ENCODE results near the gene SZT2.

Gene SZT2

DNA sequence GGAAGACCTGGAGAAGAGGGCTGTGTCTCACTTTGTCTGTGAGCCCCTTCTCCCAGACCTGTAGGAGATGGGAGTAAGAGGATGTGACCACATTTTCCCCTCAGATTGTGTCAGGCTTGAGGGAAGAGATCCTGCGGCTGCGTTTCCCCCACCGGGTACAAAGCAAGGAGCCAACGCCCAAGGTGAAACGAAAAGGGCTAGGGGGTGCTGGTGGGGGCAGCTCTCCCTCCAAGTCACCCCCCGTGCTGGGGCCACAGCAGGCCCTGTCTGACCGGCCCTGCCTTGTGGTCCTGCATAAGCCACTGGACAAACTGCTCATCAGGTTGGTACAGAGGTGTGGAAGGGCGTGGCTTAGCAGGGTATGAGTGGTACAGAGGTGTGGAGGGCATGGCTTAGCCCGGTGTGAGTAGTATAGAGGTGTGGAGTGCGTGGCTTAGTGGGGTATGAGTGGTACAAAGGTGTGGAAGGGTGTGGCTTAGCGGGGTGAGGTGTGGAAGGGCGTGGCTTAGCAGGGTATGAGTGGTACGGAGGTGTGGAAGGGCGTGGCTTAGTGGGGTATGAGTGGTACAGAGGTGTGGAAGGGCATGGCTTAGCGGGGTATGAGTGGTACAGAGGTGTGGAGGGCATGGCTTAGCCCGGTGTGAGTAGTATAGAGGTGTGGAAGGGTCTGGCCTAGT, 33.4 kb downstream of the SZT2 start:
- no peak for DNase-seq (ENCODE audit: low read depth in 3 of 3, low spot score in 1 of 3)

DNA sequence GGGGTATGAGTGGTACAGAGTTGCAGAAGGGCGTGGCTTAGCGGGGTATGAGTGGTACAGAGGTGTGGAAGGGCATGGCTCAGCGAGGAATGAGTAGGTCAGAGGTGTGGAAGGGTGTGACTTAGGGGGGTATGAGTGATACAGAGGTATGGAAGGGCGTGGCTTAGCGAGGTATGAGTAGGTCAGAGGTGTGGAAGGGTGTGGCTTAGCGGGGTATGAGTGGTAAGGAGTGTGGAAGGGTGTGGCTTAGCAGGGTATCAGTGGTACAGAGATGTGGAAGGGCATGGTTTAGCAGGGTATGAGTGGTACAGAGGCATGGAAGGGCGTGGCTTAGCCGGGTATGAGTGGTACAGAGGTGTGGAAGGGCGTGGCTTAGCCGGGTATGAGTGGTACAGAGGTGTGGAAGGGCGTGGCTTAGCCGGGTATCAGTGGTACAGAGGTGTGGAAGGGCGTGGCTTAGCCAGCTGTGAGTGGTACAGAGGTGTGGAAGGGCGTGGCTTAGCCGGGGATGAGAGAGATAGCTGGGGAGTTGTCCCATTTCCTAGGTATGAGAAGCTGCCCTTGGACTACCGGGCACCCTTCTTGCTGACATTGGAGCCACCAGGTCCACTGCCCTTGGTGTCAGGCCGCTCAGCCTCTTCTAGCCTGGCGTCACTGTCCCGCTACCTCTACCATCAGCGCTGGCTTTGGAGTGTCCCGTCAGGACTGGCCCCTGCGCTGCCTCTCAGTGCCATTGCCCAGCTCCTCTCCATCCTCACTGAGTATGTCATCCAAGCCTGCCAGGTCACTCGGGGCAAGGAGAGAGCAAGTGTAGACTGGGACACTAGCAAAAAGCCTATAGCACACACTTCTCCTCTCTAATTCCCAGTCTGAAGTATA, 34.2 kb downstream of the SZT2 start:
- no peak for DNase-seq (ENCODE audit: low read depth in 3 of 3, low spot score in 1 of 3)

DNA sequence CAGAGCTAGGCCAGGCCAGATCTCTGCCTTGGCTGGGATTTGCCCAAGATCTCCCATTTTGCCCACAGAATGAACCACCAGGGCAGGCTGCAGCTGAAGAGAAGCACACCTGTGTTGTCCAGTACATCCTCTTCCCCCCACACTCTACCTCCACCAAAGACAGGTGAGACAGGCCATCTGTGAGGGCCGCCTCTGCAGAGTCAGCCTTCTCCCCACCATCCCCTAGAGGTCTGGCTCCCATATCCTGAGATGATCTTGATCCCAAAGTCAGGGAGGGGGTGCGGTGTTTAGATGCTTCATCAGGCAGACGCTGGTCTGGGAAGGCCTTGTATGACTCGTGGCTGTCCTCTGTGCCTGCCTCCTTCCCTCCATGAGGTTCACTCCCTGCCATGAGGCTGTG, 35.3 kb downstream of the SZT2 start:
- no peak for DNase-seq (ENCODE audit: low read depth in 3 of 3, low spot score in 1 of 3)

DNA sequence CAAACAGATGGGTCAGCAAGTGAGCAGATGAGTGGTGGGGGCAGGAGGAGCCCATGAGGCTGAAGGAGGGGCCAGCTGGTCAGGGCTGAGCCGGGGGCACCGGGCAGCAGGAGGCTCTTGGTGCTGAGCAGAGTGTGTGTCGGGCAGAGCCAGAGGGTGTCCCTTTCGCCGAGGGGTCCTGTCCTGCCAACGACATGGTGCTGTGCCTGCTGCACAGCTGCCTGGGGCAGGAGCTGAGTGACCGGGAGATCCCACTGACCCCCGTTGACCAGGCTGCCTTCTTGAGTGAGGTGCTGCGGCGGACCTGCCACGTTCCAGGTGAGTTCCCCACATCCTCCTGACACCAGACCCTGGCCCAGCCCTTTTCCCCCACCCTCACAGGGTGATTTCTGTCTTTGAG, 36.5 kb downstream of the SZT2 start:
- DNase-seq (ENCODE audit: low read depth in 3 of 3, low spot score in 1 of 3) = no peak

DNA sequence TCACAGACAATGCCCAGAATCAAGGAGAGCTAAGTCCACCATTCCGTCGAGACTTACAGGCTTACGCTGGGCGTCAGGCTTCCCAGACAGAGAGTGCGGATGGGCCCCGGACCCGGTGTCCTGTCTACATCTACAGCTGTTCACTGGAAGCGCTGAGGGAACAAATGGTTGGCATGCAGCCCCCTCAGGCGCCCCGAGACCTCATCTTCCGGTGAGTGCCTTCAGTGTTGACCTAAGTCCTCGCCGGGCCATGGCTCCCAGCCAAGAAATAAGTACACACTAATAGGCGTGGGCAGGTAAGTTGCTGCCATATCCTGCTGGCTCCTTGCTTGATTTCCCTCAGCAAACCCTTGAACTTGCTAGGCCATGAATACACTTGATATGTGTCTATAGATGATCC, 37.8 kb downstream of the SZT2 start:
- no peak for DNase-seq (ENCODE audit: low read depth in 3 of 3, low spot score in 1 of 3)

DNA sequence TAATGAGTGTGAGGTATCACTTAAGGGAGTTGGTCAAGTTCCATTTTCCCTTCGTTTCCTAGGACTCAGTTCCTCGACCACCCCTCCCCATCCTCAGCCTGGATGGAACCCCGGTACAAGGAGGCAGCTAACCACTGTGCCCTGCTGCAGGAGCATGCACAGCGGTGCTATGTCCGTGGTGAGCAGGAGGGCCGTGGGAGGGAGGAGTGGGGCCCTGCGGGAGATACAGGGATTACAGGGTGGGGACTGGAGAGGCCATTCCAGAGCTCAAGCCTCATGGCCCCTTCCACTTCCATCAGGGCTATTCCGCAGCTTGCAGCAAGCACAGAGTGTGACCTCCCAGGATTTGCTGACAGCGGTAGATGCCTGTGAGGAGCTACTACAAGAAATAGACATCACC, 38.2 kb downstream of the SZT2 start:
- DNase-seq (ENCODE audit: low read depth in 3 of 3, low spot score in 1 of 3) = no peak

DNA sequence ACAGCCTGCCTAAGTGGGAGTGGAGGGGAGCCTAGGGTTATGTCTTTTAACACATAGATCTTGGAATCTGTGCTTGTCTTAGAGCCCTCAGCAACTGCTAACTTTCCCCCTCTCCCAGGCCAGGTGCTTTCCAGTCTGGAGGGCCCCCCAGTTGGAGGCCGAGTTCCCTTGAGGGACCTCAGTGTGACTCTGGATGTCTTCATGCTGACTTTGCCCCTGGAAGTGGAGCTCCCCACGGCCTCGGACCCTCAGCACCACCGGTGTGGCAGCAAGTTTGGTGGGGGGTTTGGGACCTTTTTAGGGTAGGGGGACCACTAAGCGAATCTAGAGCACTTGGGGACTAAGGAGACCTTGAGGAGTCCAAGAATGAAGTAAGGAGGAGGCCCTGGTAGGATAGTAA, 41.1 kb downstream of the SZT2 start:
- no peak for DNase-seq (ENCODE audit: low read depth in 3 of 3, low spot score in 1 of 3)

DNA sequence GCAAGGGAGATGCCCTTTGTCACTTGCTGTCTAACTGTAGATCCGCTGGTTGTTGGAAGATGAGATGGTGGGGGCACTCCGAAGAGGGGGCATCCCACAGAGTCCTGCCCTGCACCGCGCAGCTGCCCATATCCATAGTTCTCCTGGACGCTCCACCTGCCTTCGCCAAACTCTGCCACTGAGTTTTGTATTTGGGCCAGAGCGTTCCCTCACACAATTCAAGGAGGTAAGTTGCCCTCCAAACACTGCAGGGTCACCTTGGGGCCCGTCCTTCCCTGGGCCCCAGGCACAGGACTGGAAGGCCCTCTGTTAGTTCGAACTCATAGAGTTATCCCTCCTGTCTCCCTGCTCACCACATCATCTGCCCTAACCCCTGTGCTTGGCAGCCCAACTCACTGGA, 42.0 kb downstream of the SZT2 start:
- no peak for DNase-seq (ENCODE audit: low read depth in 3 of 3, low spot score in 1 of 3)

DNA sequence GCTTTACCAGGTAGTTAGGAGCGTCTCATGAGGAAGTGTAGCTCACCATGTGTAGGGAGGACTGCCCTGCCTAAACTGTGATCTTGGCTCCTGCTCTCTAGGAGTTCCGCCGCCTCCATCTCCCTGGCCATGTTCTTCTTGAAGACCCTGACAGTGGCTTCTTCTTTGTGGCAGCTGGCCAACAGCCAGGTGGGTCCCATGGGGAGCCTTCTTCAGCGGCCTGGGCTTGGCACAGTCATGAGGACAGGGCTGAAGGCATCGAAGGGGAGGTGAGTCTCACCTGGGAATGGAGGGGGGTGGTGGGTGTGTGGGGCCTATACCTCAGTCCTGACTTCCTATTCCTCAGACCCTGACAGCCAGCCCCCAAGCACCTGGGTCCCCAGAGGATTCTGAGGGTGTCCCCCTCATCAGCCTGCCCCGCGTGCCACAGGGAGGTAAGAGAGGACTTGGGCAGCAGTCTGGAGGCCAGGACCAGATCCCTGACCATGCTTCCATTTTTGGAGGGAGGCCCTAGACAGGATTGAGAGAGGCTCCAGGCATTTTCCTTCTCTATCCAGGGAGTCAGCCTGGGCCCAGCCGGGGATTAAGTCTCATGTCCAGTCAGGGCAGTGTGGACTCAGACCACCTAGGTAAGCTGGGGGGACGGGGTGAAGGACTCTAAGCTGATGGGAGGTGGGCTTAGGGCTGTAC, 42.6 kb downstream of the SZT2 start:
- no peak for DNase-seq (ENCODE audit: low read depth in 3 of 3, low spot score in 1 of 3)

DNA sequence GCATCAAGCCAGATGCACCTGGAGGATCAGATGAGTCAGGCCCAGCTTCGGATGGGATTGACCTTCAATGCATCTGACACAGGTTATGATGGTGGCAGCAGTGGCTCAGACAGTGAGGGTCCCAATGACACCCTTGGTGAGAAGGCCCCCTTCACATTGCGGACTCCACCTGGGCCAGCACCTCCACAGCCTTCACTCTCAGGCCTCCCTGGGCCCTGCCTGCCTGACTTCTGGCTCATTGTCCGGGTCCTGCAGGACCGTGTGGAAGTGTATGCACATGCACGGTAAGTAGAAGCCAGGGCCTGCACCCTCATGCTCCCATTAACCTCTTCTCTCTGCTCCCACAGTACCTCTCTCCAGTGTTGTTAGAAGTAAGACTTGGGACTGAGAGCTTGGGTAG, 43.2 kb downstream of the SZT2 start:
- no peak for DNase-seq (ENCODE audit: low read depth in 3 of 3, low spot score in 1 of 3)

DNA sequence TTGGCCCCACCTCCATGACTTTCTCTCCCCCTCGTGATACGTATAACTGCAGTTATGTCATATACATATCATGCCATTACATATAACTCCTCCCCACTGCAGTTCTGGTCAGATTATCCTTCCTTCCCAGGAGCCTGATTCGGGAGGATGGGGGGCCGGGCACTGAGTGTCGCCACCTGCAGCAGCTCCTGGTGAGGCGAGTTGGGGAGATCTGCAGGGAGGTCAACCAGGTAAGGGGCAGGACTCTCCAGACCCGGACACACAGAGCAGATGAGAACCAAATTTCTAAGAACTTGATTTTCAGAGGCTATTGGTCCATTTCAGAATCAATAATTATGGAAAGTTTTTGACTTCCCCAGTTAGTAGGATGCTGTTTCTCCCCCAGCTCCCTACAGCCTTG, 44.6 kb downstream of the SZT2 start:
- DNase-seq (ENCODE audit: low read depth in 3 of 3, low spot score in 1 of 3) = no peak

DNA sequence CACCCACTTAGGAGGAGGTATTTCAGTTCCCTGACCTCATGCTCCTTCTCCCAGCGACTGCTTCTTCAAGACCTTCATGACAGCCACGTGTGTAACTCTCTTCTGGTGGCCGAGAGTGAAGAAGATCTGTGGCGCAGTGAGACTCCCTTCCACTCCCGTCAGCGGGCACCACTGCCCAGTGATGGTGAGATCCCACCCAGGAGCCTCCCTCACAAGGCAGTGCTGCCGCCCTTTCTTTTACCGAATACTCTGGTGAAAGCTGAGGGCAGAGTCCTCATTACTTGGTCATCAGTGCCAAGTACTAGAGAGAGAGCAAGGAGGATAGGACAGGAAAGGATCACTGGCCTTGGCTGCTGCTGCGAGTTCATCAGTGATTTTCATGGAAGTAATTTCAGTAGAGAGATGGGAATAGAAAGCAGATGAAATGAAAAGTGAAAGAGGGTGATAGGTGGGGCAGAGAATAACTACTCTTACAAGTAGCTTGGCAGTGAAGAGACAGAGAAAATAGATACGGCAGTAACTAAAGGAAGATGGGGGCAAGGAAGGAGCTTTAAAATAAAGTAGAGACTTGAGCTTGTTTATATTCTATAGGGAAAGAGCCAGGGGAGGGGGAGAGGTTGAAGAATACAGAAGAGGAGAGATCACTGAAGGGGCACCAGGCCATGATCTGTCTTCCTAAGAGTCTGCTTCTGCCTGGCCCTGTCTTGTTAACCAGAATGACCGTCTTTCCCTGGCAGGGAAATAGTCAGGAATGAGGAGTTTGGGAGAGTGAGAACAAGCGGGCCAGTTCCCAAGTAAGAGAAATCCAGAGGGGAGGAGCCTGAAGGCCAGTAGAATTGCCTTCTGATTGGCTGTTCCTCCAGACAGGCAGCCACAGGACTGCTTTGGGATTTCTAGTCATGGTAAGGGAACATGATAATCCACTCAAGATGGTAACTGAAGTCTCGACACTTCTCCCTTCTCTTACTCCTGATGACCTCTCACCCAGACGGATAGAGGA, 45.7 kb downstream of the SZT2 start:
- DNase-seq (ENCODE audit: low read depth in 3 of 3, low spot score in 1 of 3) = no peak

DNA sequence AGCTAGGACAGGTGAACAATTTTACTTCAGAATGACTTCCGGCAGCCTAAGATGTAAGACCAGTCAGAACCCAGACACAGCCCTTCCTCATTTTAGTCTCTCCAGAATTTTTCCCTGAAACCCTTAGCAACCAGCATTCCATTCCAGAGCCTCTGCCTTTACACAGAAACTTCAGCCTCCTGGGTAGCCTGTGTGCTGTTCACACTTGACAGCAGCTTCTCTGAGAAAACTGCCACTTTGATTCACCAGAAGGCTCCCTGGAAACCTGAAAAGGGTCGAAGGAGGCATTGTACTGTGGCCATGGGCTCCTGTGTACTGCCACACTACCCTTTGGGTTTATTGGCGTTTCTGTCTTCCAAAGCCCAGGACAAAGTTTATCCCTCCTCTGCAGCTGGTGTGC, 46.7 kb downstream of the SZT2 start:
- DNase-seq (ENCODE audit: low read depth in 3 of 3, low spot score in 1 of 3) = no peak

DNA sequence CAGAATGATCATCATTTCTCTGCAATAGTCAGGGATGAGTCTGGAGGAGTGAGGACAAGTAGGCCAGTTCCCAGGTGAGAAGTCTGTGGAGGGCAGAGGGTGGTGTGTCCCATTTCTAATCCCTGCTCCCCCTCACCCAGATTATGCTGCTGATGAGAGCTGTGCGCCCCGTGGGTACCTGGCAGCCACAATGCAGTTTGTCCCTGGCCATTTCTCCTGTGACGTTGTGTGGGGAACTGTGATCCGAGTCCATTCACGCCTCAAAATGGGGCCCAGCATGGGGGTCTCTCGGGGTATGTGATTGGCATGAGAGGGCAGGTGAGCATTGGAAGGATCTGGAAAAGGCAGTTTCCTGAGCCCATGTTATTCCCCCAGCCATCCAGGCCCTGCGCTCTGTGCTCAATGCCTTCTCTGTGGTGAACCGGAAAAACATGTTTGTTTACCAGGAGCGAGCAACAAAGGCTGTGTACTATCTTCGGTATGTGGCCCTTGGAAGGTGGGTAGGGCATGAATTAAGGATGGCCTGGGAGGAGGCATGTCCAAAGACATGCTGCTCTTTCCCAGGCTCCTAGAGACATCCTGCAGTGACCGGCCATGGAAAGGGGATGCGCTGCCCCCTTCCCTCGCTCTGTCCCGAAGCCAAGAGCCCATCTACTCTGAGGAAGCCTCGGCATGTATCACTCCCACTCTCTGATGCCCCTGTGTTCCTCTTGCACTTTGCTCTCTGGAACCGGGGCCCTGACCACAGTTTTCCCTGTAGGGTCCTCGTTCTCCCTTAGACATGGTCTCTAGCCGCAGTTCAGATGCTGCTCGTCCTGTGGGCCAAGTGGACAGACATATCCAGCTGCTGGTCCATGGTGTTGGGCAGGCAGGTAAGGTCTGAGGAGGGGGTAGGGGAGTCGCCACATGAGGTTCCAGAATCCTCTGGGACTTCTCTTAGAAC, 47.6 kb downstream of the SZT2 start:
- no peak for DNase-seq (ENCODE audit: low read depth in 3 of 3, low spot score in 1 of 3)

DNA sequence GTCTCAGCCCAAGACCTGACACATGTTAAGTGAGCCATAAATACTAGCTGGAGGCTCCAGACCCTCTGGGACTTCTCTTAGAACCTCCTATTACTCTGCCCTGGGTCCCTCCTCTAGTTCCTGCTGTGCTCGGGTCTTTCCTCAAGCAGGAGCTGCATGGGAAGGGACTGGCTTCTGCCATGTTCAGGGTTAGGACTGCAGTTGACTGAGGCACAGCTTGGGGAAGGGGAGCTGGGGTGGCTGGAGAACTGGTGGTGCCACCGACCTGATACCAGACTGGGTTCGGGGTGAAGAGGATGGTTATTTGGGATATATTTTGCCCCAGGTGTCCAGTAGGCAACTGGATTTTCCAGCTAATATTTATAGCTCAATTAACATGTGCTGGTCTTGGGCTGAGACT, 48.3 kb downstream of the SZT2 start:
- DNase-seq (ENCODE audit: low read depth in 3 of 3, low spot score in 1 of 3) = no peak

DNA sequence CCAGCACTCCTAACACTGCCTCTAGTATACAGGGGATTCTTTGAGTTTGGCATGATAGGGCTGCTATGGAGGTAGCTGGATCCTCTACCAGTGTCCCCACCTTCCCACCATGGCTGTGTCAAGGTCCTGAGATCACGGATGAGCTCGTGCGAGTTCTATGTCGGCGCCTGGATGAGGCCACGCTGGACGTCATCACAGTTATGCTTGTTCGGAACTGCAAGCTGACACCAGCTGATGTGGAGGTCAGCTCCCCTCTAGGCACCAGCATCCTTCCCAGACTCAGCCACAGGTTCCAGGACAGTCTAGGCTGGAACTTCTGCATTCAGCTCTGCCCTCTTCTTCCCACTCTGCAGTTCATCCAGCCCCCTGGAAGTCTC, 48.9 kb downstream of the SZT2 start:
- DNase-seq (ENCODE audit: low read depth in 3 of 3, low spot score in 1 of 3) = no peak

DNA sequence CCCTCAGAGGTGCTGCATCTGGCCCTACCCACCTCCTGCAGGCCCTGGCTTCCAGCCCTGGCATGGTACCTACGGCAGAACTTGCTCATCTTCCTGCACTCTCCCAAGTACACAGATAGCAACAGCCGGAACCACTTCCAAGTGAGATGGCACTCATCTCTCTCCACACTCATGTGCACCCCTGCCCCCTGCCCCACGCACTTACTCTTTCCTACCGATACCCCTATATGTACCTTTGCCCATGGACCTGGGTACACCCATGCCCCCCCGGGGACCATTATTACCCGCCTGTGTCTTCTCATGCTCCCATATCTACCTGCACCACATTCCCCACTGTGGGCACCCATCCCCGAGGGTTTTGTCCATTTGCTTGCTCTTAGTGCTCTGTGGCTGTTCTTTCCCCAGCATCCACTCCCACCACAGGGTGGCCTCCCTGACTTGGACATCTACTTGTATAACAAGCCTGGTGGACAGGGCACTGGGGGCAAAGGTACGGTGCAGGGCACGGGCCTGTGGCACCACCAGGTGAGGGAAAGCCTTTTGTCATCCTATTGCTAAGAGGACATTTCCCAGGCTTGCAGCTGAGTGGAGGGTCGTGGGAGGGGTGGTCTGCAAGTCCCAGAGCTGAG, 49.4 kb downstream of the SZT2 start:
- no peak for DNase-seq (ENCODE audit: low read depth in 3 of 3, low spot score in 1 of 3)

DNA sequence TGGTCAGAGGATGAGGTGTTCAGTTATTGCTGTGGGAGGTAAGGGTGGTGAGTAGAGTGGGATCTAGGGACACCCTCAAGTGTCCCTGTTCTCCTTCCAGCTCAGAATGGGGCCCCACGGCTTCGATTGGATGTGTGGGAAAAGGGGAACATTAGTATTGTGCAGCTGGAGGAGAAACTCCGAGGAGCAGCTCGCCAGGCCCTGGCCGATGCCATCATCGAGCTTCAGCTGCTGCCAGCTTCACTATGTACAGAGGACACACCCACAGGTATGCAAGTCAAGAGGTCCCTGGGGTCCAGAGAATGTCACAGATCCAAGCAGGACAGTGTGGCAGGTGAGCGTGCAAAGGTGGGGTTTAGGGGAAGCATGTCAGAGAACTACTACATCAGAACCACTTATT, 50.1 kb downstream of the SZT2 start:
- DNase-seq (ENCODE audit: low read depth in 3 of 3, low spot score in 1 of 3) = no peak

DNA sequence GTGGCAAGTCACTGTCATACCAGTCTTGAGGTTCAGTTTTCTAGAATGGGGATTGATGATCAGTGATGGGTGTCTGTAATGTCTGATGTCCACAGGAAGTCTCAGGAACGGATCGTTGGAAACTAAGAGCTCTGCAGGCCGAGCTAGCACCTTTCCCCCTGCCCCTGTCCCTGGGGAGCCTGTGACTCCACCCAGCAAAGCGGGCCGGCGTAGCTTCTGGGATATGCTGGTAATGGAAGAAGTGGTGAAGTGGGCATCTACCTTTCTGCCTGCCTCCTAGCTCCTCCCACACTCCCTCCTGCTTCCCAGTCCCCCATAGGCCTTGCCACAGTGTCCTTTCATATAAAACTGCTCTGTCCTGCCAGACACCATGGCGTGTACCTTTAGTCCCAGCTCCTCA, 50.7 kb downstream of the SZT2 start:
- DNase-seq (ENCODE audit: low read depth in 3 of 3, low spot score in 1 of 3) = no peak

Data from stimulated activated CD4-positive, alpha-beta T cell treated with anti-CD3 and anti-CD28 coated beads, TNF-alpha, amount 100 ng/mL, for 1 hour (primary cell).